MCF 10A (cell line): ENCODE data around the gene REXO4. TPM values are rescaled to one million over a fixed set of nuclear protein-coding genes. Genes with fewer than 3 reads are reported as not detected.

Experiments used
- BruUV-seq: library from RNA; stranded (reverse); fragments of 400-500 nt; replicated peaks from 2 replicates; lab custom pipeline; 2021; lab: Mats Ljungman, UMichigan
- CTCF ChIA-PET: fragments of 300-600 bp; sonication (Branson Sonifier 250); formaldehyde crosslinking; extraction: SDS; loops from one replicate; lab custom pipeline; 2021; ENCODE audit warnings: antibody characterized with exemption, inconsistent platforms; lab: Yijun Ruan, JAX
- POLR2A ChIA-PET: fragments of 300-600, 350-650 bp; sonication (Branson Sonifier 250); formaldehyde crosslinking; extraction: SDS; loops from one replicate; lab custom pipeline; 2020; ENCODE audit warnings: antibody characterized with exemption, inconsistent platforms; lab: Yijun Ruan, JAX
- DNase-seq: peaks from one replicate; pipeline ENCODE4 v3.0.0-alpha.2; 2018; ENCODE audit not compliant: unreplicated experiment
- H3K27ac Mint-ChIP-seq: one replicate; pipeline ENCODE4 v1.8.0; 2022; ENCODE audit warnings: mild to moderate bottlenecking, low read depth, mixed read lengths; ENCODE audit not compliant: unreplicated experiment
- H3K27me3 Mint-ChIP-seq: one replicate; pipeline ENCODE4 v1.8.0; 2022; ENCODE audit warnings: mixed read lengths; ENCODE audit not compliant: insufficient read depth, unreplicated experiment
- H3K36me3 Mint-ChIP-seq: one replicate; pipeline ENCODE4 v1.8.0; 2022; ENCODE audit warnings: mild to moderate bottlenecking, moderate library complexity, mixed read lengths; ENCODE audit not compliant: insufficient read depth, unreplicated experiment
- H3K4me1 Mint-ChIP-seq: one replicate; pipeline ENCODE4 v1.8.0; 2022; ENCODE audit warnings: mixed read lengths; ENCODE audit not compliant: insufficient read depth, unreplicated experiment
- H3K4me3 Mint-ChIP-seq: one replicate; pipeline ENCODE4 v1.8.0; 2022; ENCODE audit warnings: mild to moderate bottlenecking, moderate library complexity, mixed read lengths; ENCODE audit not compliant: unreplicated experiment
- H3K9me3 Mint-ChIP-seq: one replicate; pipeline ENCODE4 v1.8.0; 2022; ENCODE audit warnings: mixed read lengths; ENCODE audit not compliant: unreplicated experiment
- CTCF ChIP-seq: fragments of 200-600 bp; IDR thresholded peaks from one replicate; pipeline ENCODE4 v1.8.0; 2022; ENCODE audit warnings: antibody characterized with exemption, mild to moderate bottlenecking; ENCODE audit not compliant: unreplicated experiment
- intact Hi-C: fragments of 100-400 bp; cut with micrococcal nuclease; formaldehyde crosslinking; loops from 2 replicates; pipeline ENCODE4 v1.14.1; 2022
- total RNA-seq: library from RNA; stranded (reverse); gene quantifications from 2 replicates; pipeline ENCODE4 v1.2.3, GENCODE V29; 2022

REXO4 gene
- total RNA-seq, 1 experiment from 2014 or later, result 38.1 TPM

GRCh38 chr9:133360400-133361393 lies 57.1 kb downstream of the REXO4 start:
- H3K27ac Mint-ChIP-seq, result no peak overlapping the region
- POLR2A ChIA-PET, result interaction anchor here (1.2 to 2.0 kb wide), 2 partner anchors 12 to 16 kb away, joined by 3 to 7 read pairs; partner anchors contain the start of genes MED22, RPL7A and STKLD1
- no peaks in the 10 kb centered on the region for H3K27me3 Mint-ChIP-seq
- intact Hi-C loops, result no loop called here
- no peaks in the 10 kb centered on the region for H3K9me3 Mint-ChIP-seq
- peaks cover 18% of the 10 kb centered on the region for H3K4me1 Mint-ChIP-seq
- BruUV-seq, result no TSS peak
- H3K36me3 Mint-ChIP-seq, result peaks cover 63% of the 10 kb centered on the region
- CTCF ChIA-PET, result interaction anchor here (0.6 kb wide), 1 partner anchor 102 kb away, joined by 3 read pairs; no protein-coding TSS in a partner anchor
- no peak overlapping the region for H3K4me3 Mint-ChIP-seq
- no peak for DNase-seq
- no peak for TF ChIP-seq CTCF

GRCh38 chr9:133359399-133360175 lies 58.2 kb downstream of the REXO4 start:
- CTCF ChIA-PET, result interaction anchor here (1.0 kb wide), 2 partner anchors 11 to 15 kb away, joined by 3 to 5 read pairs; no protein-coding TSS in a partner anchor
- intact Hi-C loops, result no loop called here
- no peak overlapping the region for H3K27ac Mint-ChIP-seq
- H3K4me3 Mint-ChIP-seq, result no peak overlapping the region
- H3K36me3 Mint-ChIP-seq, result peaks cover 55% of the 10 kb centered on the region
- TF ChIP-seq CTCF, result no peak
- peak; percentile 23 for DNase-seq
- no peaks in the 10 kb centered on the region for H3K27me3 Mint-ChIP-seq
- POLR2A ChIA-PET, result interaction anchor here (2.0 to 4.1 kb wide), 2 partner anchors 11 to 12 kb away, joined by 7 to 48 read pairs; partner anchors contain the start of genes MED22 and RPL7A
- H3K9me3 Mint-ChIP-seq, result no peaks in the 10 kb centered on the region
- H3K4me1 Mint-ChIP-seq, result peaks cover 18% of the 10 kb centered on the region
- no TSS peak for BruUV-seq

- no peak for TF ChIP-seq CTCF
- POLR2A ChIA-PET, result interaction anchor here (0.7 to 4.2 kb wide), 6 partner anchors 10 to 619 kb away, joined by 3 to 65 read pairs (median 21); partner anchors contain the start of genes MED22, RPL7A and STKLD1
- H3K9me3 Mint-ChIP-seq, result no peaks in the 10 kb centered on the region
- intact Hi-C loops, result no loop called here
- H3K4me3 Mint-ChIP-seq, result peak overlapping the region; percentile 78
- H3K27ac Mint-ChIP-seq, result no peak overlapping the region
- H3K36me3 Mint-ChIP-seq, result peaks cover 53% of the 10 kb centered on the region
- no peak for DNase-seq
- peaks cover 18% of the 10 kb centered on the region for H3K4me1 Mint-ChIP-seq
- BruUV-seq, result no TSS peak
- H3K27me3 Mint-ChIP-seq, result no peaks in the 10 kb centered on the region
- CTCF ChIA-PET, result interaction anchor here (0.6 to 1.0 kb wide), 4 partner anchors 9 to 105 kb away, joined by 3 to 4 read pairs (median 3); no protein-coding TSS in a partner anchor
Measured at GRCh38 chr9:133357656-133358055, 60.2 kb downstream of the REXO4 start.
